B cell (primary cell): ENCODE data around the gene COX14.

Experiments
- EZH2 ChIP-seq: IDR thresholded peaks from 2 replicates; pipeline ENCODE4 v1.6.1; 2012; ENCODE audit warnings: borderline replicate concordance, low read depth, mild to moderate bottlenecking, moderate library complexity, low read length; ENCODE audit not compliant: insufficient read depth, poor library complexity, severe bottlenecking
- TF ChIP-seq, protein P1 (sequence below): fragments of 200-600 bp; IDR thresholded peaks from one replicate; pipeline ENCODE4 v1.8.0; 2022; ENCODE audit warnings: antibody characterized with exemption, mild to moderate bottlenecking

- TF ChIP-seq, protein P1, sequence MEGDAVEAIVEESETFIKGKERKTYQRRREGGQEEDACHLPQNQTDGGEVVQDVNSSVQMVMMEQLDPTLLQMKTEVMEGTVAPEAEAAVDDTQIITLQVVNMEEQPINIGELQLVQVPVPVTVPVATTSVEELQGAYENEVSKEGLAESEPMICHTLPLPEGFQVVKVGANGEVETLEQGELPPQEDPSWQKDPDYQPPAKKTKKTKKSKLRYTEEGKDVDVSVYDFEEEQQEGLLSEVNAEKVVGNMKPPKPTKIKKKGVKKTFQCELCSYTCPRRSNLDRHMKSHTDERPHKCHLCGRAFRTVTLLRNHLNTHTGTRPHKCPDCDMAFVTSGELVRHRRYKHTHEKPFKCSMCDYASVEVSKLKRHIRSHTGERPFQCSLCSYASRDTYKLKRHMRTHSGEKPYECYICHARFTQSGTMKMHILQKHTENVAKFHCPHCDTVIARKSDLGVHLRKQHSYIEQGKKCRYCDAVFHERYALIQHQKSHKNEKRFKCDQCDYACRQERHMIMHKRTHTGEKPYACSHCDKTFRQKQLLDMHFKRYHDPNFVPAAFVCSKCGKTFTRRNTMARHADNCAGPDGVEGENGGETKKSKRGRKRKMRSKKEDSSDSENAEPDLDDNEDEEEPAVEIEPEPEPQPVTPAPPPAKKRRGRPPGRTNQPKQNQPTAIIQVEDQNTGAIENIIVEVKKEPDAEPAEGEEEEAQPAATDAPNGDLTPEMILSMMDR, result no peak
- TF ChIP-seq EZH2, result no peak
These were observed 25.9 kb upstream of the COX14 start for GRCh38 chr12:50086148-50086547.
